ENCODE data around the gene TMPRSS9. TPM values are rescaled to one million over a fixed set of nuclear protein-coding genes. Genes with fewer than 3 reads are reported as not detected.
A peak's percentile ranks its signal among the peaks of the same experiment; 100 is the strongest.

TMPRSS9 gene
- total and polyA plus RNA-seq, 10 donors: 0.70 to 4.3 (median 2.7) TPM

- Histone ChIP-seq H3K36me3 (peaks cover 0 to 93% (median 49%) of the 10 kb centered on the region in 6 donors), H3K27me3 (replicated peaks in 1 of 7) (no peaks in the 10 kb centered on the region), H3K9me3 (no peaks in the 10 kb centered on the region), H3K4me1 (no peaks in the 10 kb centered on the region), H3K4me3 (no peak overlapping the region), H3K27ac (no peak overlapping the region)
- intact Hi-C loops (cut with DNase I; ENCODE audit: low total_unique reads): no loop called here
- DNase-seq: no peak
- TF ChIP-seq POLR2A (IDR thresholded peaks at IDR 0.05): no peak
- no peak for TF ChIP-seq CTCF (IDR thresholded peaks at IDR 0.05 in 8 of 11, conservative IDR thresholded peaks at IDR 0.05 in 3 of 11)
- TF ChIP-seq POLR2AphosphoS5 (IDR thresholded peaks at IDR 0.05): peak in 1 of 3 donors; percentile 21
- 95 to 97% (median 96%) methylated on average over 19 to 22 of the region's 22 CpGs for WGBS, 5 donors
Observed at GRCh38 chr19:2434267-2434666, 74.2 kb downstream of the TMPRSS9 start.

- DNase-seq: no peak
- H3K27me3 ChIP-seq (replicated peaks in 1 of 7): no peaks in the 10 kb centered on the region
- H3K27ac ChIP-seq: no peak overlapping the region
- H3K4me3 ChIP-seq: no peak overlapping the region
- TF ChIP-seq POLR2A (IDR thresholded peaks at IDR 0.05) (no peak), POLR2AphosphoS5 (IDR thresholded peaks at IDR 0.05) (no peak), CTCF (IDR thresholded peaks at IDR 0.05 in 8 of 11, conservative IDR thresholded peaks at IDR 0.05 in 3 of 11) (no peak)
- no peaks in the 10 kb centered on the region for H3K9me3 ChIP-seq
- WGBS, 5 donors: 95 to 98% (median 96%) methylated on average over 29 to 42 of the region's 42 CpGs
- H3K4me1 ChIP-seq: no peaks in the 10 kb centered on the region
- intact Hi-C loops (cut with DNase I; ENCODE audit: low total_unique reads): no loop called here
- H3K36me3 ChIP-seq: peaks cover 0 to 93% (median 49%) of the 10 kb centered on the region in 6 donors
Observed at GRCh38 chr19:2434721-2435265, 74.7 kb downstream of the TMPRSS9 start.

- intact Hi-C loops (cut with DNase I; ENCODE audit: low total_unique reads): no loop called here
- WGBS, 5 donors: 93 to 97% (median 95%) methylated on average over 19 to 39 of the region's 39 CpGs
- Histone ChIP-seq H3K4me1 (no peaks in the 10 kb centered on the region), H3K27me3 (replicated peaks in 1 of 7) (no peaks in the 10 kb centered on the region), H3K36me3 (peaks cover 0 to 87% (median 43%) of the 10 kb centered on the region in 6 donors), H3K9me3 (no peaks in the 10 kb centered on the region), H3K27ac (no peak overlapping the region), H3K4me3 (no peak overlapping the region)
- DNase-seq: no peak
- TF ChIP-seq CTCF (IDR thresholded peaks at IDR 0.05 in 8 of 11, conservative IDR thresholded peaks at IDR 0.05 in 3 of 11) (no peak), POLR2A (IDR thresholded peaks at IDR 0.05) (no peak), POLR2AphosphoS5 (IDR thresholded peaks at IDR 0.05) (no peak)
Observed at GRCh38 chr19:2436384-2436783, 76.3 kb downstream of the TMPRSS9 start.

GRCh38 chr19:2436926-2437325, 76.9 kb downstream of the TMPRSS9 start:
- TF ChIP-seq CTCF (IDR thresholded peaks at IDR 0.05 in 8 of 11, conservative IDR thresholded peaks at IDR 0.05 in 3 of 11) (no peak), POLR2A (IDR thresholded peaks at IDR 0.05) (no peak), POLR2AphosphoS5 (IDR thresholded peaks at IDR 0.05) (no peak)
- H3K36me3 ChIP-seq: peaks cover 0 to 87% (median 43%) of the 10 kb centered on the region in 6 donors
- no peak for DNase-seq

More at GRCh38 chr19:2436926-2437325, 76.9 kb downstream of the TMPRSS9 start:
- Histone ChIP-seq H3K9me3 (no peaks in the 10 kb centered on the region), H3K4me3 (no peak overlapping the region), H3K27me3 (replicated peaks in 1 of 7) (no peaks in the 10 kb centered on the region), H3K27ac (no peak overlapping the region), H3K4me1 (no peaks in the 10 kb centered on the region)
- WGBS, 5 donors: 94 to 97% (median 97%) methylated on average over 15 of the region's 15 CpGs
- intact Hi-C loops (cut with DNase I; ENCODE audit: low total_unique reads): no loop called here
